HG02938 (cell line): Measurements from ENCODE around the gene SLC35E2B.
"Not testable (repeated sequence)": the region's sequence is repeated elsewhere in the genome, so short reads cannot be mapped to it uniquely, and the experiment has no call there.

Source experiments
- ATAC-seq: cut with Tn5 transposase; IDR thresholded peaks from one replicate; pipeline ENCODE4 v1.9.1; 2021; ENCODE audit warnings: mild to moderate bottlenecking, moderate library complexity; ENCODE audit not compliant: unreplicated experiment

SLC35E2B gene

DNA sequence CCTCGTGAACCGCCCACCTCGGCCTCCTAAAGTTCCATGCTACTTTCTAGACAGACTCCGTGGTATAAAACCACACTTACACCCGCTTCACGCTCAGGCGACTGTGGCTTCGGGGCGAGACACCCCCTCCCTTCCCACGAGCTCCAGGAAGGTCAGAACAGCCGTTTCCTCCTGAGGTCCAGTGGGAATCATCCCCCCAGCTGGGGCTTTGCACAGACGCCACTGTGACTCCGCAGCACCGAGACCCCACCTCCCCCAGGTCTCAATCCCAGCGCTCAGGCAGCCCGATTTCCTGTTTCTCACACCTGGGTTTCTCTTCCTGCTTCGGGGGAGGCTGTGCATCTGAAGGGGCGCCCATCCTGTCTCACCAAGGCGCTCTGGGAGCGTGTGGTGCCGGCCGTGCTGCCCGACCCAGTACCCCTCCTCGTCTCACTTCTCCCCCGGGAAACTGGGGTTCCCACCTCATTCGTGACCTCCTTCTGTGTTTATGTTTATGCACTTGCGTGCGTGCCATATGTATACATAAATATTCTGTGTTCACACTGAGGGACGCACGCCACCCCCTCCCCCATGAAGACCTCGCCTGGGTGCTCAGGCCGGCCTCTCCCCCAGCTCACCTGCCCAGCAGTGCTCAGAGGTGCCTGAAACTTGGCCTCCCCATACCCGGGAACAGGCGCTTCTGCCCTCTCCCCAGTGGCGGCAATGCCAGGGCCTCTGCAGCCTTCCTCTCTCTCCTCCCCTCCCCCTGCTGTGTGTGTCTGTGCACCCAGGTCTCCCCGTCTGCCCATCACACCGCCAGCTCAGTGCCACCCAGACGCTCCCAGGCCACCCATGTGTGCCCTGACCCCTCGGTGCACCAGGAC is 14.6 kb downstream of the SLC35E2B start:
- ATAC-seq, result no peak

DNA sequence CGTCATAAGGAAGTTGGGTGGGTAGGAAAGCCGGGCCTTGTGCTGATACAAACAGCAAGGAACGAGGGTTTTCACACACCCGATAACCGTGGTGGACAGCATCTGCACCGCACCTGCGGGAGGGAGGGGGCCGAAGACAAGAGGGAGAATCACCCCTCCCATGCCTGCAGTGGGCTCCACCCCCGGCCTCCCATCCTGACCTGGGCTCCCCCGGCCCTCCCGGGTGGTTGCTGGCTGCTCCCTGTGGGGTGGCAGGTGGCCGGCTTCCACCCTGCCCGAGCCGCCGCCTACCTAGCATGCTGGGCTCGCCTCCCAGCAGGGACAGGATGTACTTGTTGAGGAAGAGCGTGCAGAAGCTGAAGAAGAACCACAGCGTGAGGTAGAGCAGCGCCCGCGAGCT is 16.5 kb downstream of the SLC35E2B start:
- not testable (repeated sequence) for ATAC-seq

DNA sequence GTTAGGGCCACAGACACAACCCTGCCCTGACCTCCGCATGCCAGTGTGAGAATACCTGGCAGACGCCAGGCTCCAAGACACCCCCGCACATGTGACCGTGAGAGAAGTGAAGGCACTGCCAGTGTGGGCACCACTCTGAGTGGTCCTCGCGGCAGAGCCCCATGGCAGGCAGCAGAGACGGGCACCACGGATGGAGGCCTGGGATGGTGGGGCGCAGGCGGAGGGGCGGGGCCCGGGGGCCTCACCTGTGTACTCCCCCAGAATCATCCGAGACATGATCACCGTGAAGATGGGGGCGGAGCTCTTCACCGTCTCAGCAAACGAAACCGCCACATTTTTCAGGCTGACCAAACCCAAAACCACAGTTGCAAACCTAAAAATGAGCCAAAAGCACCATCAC is 17.4 kb downstream of the SLC35E2B start:
- not testable (repeated sequence) for ATAC-seq

DNA sequence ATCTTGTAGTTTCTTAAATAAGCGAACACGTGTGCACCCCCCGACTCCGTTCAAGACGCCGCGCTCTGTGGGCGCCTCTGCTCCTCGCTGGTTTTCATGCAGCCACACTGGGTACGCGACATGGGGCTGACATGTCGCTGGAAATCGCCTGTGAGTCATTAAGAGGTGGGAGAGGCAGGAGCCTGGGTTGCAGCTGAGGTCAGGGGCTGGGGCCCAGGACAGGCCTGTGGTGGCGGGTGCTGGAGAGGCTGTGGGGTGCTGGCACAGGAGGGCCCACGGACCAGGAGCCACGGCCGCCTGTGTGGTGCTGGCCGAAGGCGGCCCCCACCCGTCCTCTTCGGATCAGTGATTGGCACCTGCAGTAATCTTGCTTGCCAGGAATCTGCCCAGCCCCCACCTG is 17.8 kb downstream of the SLC35E2B start:
- not testable (repeated sequence) for ATAC-seq

DNA sequence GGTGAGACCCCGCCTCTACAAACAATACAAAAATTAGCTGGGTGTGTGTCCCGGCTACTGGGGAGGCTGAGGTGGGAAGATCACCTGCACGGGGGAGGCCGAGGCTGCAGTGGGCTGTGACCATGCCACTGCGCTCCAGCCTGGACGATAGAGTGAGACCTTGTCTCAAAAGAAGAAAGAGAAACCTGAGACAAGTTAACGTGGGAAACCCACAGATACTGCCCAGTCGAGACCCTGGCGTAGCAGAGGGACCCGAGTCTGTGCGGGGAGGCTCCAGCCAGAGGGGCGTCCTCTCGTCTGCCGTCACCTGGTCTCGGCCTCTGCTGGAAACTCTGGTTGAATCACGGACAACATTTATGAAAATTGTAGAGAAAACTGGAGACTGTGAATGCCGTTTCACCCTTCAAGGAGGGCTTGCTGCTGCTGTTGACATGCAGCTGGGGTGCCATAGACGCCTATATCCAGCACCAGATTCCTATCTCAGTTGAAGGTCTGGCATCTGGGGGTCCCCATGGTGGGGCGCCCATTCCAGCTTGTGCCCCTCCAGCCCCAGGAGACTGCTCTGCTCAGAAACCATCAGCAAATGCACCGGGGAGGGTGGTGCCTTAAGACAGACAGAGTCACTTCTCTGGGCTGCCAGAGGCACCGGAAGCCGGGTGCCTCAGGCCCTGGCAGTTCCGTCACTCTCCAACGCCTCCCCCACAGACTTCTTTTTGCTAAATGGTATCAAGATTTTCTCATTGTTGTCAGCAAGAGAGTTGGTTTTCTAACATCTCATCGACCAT is 20.2 kb downstream of the SLC35E2B start:
- no peak for ATAC-seq

DNA sequence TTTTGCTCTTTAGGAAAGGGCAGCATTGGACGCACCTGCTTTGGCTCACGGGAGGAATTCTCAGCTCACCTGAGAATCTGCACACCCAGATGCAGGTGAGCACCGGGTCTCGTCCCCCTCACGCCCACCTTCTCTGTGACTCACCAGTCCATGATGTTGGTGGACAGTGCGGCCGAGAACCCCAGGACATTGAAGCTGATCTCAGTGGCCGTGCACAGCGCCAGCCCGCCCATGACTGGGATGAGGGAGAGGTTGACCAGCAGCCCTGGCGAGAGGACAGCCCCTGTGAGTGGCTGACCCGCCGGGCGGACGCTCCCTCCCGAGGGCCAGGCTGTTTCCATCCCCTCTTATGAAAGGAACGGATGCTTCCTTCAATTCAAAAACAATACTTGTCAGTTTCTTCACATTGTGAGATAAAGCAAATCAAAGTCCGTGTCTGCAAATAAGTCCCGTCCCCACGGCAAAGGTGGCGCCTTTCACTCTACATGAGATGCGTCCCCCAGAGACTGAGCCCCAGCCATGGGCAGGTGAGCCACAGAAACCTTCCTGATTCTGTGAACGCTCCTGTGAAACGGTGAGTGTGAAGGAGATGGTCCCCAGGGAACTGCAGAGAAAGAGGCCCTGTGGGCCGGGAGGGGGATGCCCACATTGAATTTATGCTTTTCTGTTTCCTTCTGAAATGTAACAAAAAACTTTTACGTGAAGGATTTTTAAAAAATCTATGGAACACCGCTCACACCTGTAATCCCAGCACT is 21.1 kb downstream of the SLC35E2B start:
- ATAC-seq, result no peak

DNA sequence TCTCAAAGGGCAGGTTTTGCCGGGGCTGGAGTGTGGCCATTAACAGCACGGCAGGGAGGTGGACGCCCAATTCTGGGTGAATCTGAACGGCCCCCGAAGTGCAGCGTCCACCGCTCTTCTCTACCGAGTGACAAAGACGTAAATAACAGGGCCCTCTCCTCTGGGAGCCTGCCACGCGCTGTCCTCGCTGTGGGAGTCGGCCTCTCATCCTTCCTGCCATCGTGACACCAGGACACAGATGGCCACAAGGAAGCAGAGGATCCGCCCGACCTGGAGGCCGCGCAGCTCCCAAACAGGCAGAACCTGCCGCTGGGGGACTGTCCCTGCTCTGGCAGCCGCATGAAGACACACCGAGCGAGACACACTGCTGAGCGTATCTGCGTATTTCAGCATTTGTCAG is 21.7 kb downstream of the SLC35E2B start:
- no peak for ATAC-seq

DNA sequence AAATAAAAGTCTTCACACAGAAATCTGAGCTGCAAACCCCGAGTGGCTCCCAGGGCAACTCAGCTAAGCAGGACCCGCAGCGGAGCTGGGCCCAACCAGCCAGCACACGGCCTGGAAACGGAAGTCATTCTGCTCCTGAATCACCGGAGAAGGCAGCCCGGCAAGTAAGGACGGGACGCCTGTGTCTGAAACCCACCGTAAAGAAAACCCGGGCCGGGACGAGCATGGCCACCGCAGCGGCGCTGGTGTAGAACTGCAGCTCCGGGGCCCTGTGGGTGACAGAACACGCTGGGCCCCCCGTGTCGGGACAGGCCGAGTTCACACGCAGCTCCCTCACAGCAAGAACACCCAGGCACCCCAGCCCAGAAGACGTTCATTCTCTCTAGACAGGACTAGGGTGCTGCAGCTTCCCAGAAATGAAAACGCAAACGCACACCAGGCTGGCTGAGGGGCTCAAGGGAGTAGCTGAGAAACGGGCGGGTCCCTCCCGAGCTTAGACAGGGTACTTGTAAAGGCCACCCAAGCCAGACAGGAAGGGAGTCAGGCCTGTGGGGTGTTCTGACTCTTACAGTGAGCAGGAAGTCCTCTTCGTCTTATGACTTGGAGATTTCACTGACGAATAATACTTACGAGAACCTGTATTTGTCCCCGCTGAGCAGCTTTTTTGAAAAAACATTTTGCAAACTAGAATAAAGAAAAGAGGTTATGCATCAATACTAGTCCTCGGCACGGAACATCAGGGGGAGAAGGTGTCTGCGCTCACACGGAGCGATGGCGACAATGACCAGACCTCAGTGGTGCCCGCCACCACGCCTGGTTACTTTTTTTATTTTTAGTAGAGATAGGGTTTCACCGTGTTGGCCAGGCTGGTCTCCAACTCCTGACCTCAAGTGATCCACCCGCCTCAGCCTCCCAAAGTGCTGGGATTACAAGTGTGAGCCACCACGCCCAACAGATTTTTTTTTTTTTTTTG is 22.8 kb downstream of the SLC35E2B start:
- no peak for ATAC-seq

DNA sequence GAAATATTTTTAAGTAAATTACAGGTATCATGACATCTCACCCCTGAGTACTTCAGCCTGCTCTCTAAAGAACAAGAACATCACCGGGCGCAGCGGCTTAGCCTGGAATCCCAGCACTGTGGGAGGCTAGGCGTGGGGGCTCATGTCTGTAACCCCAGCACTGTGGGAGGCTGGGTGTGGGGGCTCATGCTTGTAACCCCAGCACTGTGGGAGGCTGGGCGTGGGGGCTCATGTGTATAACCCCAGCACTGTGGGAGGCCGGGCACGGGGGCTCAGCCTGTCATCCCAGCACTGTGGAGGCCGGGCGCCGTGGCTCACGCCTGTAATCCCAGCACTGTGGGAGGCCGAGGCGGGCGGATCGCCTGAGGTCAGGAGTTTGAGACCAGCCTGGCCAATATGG is 26.1 kb downstream of the SLC35E2B start:
- no peak for ATAC-seq

DNA sequence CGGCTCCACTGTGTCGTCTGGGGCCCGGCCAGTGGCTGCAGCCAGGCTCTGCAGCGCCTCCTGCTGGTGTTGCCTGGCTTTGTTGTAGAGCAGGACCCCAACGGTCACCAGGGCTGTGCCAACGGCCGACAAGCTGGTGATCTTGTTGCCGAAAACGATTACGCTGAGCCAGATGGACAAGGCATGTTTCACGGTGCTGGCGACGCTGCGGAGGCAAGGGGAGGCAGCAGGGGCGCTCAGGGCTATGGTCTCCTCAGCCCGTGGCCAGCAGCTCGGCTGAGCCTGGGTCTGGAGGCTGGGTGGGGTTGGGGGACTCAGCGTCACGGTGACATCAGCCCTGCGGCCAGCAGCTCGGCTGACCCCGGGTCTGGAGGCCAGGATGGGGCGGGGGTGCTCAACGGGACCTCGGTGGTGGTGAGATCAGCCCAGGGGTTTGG is 26.8 kb downstream of the SLC35E2B start:
- no peak for ATAC-seq

DNA sequence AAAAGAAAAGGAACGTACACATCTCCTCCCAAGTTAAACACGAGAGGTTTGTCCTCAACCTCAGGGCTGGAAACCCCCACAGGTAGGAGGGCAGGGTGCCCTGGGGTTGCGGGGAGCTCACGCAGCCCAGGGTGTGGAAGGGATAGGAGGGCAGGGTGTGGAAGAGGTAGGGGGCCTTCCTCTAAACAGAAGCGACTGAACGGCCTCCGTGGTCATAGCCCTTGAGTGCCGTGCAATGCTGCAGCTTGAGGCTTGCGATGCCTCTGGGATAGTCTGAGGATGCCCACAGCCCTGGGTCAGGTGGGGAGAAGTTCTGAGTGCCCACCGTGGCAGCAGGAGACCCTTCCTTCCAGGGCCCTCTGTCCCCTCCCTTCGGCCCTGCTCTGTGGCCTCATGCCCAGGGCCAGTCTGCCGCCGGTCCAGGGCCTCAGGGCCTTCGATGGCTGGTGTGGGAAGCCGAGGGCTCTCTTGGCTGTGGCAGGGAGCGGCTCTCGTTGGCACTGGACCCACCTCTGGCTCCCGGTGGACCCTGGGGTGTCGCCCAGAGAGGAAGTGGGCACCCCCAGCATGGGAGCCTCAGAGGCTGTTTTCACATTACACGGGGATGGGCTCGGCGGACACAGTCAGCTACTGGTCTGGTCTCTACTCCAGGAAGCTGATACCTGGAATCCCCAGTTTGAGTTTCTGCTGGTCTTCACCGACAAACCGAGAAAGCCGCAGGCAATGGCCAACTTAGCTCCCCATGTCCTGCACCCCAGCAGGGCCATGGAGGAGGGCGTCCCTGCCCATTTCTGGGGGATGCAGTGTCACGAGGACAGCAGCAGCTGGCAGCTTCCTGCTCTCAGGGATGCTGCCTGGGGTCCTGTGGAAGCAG is 27.4 kb downstream of the SLC35E2B start:
- no peak for ATAC-seq

DNA sequence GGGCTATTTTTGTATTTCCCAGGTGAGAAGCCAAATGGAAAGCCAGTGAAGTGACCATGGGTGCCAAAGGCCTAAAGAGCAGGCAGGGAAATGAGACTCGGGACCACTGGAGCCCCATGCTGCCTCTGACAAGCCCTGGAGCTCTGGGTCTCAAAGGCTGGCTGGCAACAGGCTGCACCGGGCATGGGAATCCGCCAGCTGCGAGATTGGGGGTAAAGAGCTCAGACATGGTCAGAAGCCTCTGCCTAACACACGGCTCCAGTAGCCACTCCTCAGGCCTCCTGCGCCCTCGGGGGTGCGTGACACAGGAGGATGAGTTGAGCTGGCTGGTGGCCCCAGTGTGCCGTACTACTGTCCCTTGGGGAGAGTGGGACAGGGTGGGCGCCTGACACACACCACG is 28.3 kb downstream of the SLC35E2B start:
- ATAC-seq, result not testable (repeated sequence)

DNA sequence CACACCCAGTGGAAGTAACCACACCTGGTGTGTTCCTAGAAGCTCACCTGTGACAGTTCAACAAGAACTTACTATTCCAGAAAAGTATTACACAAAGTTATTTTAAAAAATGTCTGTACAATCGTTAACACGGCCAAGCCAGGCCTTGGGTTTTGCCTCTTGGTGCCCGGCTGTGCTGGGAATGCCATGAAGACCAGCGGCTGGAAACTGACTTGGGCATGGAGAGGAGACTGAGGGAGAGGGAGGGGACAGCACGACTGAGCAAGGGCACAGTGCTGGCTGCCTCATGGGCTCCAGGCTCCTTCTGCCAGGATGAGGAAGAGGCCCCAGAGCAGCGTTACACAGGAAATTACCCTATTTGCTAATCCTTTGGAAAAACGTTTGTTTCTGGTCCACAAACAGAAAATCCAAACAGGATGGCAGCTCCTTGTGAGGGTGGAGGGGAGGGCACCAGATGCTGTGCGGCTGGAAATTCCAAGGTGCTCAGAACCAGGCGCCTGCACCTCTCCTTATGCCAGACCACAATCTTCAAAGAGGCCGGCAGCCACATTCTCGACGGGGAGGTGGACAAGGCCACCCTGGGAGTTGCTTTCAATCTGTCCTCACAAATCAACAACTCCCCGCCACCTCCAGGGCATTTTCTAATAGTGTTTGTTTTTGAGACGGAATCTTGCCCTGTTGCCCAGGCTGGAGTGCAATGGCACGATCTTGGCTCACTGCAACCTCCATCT is 29.6 kb downstream of the SLC35E2B start:
- ATAC-seq, result not testable (repeated sequence)

DNA sequence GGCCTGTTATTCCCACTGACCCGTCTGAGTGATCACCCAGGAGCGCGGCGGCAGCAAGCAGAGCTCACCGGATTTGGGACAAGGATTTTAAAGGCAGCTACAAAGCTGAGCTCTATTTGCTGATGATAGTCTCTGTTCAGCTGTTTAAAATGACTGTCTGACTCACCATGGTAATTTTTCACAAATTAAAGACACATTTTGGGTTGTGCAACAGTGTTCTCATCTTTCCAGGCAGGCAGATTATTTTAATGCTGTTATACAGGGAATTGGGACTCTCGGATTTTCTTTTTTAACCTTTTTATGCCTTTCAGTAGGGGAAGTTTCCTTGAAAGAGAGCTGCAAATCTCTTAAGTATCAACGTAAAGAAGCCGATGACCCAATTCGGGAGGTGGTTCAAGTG is 30.2 kb downstream of the SLC35E2B start:
- ATAC-seq, result not testable (repeated sequence)

DNA sequence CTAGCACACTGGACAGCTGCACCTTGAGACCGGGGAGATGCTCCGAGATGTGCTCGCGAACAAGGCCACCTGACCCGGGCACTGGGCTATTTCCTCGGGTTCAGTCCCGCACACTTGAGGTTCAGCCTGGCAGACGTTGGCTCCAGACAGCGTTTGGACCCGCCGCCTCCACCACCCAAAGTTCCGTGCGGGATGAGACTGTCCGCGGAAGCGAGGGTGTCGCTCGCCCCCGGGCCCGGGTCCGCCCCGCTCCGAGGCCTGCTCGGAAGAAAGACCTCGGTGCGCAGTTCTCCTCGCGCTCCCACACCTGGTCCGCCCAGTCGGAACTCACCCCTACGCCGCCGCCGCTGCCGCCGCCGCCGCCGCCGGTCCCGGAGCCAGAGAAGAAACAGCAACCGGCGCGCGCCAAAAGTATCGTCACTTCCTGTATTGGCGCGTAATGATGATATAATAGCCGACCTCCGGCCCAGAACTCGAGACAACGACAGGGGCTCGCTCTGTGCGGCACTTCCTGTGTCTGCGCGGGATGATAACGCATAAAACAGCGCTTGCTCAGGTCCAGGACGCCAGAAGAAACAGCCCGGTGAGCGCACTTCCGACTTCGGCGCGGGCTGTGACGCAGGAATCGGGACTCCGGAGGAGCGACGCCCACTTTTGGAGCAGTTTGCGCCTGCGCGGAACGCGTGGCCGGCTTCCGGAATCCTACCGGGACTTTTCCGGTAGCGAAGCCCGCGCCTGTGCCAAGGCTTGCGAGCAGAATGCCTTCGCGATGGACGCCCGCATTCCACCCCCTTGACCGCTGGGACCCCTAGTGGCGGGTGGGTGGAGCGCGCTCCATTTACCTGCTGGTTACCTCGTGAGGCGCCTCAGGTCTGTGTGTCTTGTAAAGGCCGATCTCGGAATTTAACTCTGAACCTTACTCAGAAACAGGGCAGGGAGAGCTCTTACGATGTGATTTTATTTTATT is 33.7 kb downstream of the SLC35E2B start, which contains the start of gene CDK11B:
TSS of gene CDK11B (minus strand) at position 422 of the 967 bp plus-strand sequence. CDS start 1,519 bp downstream, outside the sequence.
- ATAC-seq, result peak; percentile 87

DNA sequence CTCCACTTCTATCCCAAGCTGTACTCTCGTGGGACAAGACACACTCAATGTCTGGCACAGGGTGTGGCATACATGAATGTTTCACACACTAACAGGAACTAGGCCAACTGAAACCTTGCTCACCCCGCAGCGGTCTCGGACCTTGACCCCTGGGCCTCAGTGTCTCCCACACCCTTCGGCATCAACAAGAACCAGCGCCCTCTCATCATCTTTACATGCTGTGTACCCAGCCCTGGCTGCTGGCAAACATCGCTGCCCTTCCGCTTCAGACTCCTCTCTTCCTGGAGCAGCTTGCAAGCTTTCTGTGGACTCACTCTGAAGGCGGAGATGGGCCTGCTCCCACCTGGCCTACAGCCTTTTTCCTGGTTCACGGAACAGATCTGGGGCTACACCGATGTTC is 44.3 kb downstream of the SLC35E2B start:
- not testable (repeated sequence) for ATAC-seq
